Epithelial cell of esophagus (primary cell): ENCODE data around the gene CST5.
"Not testable (repeated sequence)": the region's sequence is repeated elsewhere in the genome, so short reads cannot be mapped to it uniquely, and the experiment has no call there.

ENCODE experiments used
- DNase-seq: peaks from one replicate; pipeline ENCODE4 v3.0.0; 2010; ENCODE audit warnings: low read depth
- H3K4me3 ChIP-seq: 2 replicates; pipeline ENCODE4 v1.5.1; 2011; ENCODE audit warnings: mild to moderate bottlenecking, low read length, control low read depth
- TF ChIP-seq, protein P1 (sequence below): IDR thresholded peaks from 2 replicates; pipeline ENCODE4 v1.5.1; 2011; ENCODE audit warnings: low read depth, mild to moderate bottlenecking, low read length, control low read depth, inconsistent platforms; ENCODE audit not compliant: insufficient read depth; ENCODE audit errors: missing control alignments

The CST5 gene

DNA sequence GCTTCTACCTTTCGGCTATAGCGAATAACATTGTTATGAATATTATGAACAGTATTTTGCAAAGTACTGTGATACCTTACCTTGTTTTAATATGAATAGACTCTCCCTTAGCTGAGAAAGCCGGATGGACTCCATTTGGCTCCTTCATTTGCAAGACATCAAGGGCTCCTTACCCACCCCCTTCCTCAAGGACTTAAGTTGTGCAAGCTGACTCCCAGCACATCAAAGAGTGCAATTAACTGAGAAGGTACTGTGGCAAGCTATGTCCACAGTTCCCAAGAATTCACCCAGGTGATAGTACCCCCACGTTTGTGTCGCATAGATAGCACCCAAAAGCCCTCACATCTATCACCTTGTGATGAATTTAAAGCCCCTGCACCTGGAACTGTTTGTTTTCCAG lies 11.2 kb downstream of the CST5 start:
- TF ChIP-seq, protein P1, sequence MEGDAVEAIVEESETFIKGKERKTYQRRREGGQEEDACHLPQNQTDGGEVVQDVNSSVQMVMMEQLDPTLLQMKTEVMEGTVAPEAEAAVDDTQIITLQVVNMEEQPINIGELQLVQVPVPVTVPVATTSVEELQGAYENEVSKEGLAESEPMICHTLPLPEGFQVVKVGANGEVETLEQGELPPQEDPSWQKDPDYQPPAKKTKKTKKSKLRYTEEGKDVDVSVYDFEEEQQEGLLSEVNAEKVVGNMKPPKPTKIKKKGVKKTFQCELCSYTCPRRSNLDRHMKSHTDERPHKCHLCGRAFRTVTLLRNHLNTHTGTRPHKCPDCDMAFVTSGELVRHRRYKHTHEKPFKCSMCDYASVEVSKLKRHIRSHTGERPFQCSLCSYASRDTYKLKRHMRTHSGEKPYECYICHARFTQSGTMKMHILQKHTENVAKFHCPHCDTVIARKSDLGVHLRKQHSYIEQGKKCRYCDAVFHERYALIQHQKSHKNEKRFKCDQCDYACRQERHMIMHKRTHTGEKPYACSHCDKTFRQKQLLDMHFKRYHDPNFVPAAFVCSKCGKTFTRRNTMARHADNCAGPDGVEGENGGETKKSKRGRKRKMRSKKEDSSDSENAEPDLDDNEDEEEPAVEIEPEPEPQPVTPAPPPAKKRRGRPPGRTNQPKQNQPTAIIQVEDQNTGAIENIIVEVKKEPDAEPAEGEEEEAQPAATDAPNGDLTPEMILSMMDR: no peak
- no peak for DNase-seq

DNA sequence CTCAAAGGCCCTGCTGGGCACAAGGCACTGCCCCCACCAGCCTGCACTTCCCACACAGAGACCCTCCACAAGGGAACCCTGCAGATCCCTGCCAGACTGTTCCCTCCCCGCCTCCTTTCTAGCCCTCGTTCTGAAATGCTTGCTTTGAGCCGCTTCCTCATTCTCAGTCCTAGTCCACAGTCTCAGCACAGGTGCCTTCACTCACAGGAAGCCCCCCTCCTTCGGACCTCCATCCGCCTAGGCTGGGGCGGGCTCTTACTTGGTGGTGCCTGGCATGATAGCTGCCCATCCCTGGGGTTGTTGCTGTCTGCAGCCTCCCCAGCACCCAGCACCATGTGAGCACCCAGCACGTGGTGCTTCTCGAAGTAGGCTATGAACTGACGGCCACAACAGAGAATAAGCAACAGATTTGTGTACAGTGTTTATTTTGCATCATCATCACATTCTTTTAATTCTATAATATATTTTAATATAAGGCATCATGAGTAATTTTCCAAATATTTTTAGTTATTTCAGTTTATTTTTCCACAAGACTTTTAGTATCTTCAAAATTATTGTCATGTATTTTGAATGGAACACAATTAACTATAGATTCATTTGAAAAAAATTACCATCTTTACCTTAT lies 12.3 kb downstream of the CST5 start:
- no peak overlapping the region for H3K4me3 ChIP-seq
- DNase-seq: no peak
- TF ChIP-seq, protein P1: no peak

More for the DNA sequence above, 11.2 kb downstream of the CST5 start:
- H3K4me3 ChIP-seq: no peak overlapping the region

DNA sequence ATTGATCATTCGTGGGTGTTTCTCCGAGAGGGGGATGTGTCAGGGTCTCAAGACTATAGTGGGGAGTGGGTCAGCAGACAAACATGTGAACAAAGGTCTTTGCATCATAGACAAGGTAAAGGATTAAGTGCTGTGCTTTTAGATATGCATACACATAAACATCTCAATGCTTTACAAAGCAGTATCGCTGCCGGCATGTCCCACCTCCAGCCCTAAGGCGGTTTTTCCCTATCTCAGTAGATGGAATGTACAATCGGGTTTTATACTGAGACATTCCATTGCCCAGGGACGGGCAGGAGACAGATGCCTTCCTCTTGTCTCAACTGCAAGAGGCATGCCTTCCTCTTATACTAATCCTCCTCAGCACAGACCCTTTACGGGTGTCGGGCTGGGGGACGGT lies 18.8 kb downstream of the CST5 start:
- DNase-seq: not testable (repeated sequence)

DNA sequence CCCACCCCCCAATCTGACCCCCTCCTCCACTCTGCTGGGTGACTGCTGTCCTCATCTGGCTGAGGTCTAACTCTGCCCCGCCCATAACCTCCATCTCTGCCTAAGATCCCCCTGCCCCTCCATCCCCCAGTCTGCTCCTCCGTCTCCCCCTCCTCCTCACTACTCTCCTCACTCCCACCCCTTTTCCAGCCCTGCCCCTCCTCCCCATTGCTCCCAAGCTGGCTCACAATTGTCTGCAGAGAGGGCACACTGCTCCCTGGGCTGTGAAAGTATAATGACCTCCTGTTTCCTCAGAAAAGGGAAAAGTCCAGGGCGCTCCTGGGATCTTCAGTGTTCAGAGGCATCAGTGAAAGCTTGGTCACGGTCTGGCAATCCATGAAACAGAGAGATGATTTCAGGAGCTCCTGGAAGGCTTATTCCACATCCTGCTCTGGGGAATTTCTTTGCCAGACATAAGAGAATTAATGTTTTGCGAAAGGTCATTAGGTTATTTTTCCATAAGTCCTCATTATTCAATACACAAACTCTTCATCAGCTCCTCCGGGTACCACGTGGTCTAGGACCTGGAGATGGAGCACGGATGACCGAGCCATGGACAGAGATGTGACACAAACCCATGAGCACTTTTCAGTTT lies 21.5 kb downstream of the CST5 start:
- TF ChIP-seq, protein P1: no peak
- H3K4me3 ChIP-seq: no peak overlapping the region
- DNase-seq: no peak

More for the DNA sequence above, 18.8 kb downstream of the CST5 start:
- not testable (repeated sequence) for H3K4me3 ChIP-seq

DNA sequence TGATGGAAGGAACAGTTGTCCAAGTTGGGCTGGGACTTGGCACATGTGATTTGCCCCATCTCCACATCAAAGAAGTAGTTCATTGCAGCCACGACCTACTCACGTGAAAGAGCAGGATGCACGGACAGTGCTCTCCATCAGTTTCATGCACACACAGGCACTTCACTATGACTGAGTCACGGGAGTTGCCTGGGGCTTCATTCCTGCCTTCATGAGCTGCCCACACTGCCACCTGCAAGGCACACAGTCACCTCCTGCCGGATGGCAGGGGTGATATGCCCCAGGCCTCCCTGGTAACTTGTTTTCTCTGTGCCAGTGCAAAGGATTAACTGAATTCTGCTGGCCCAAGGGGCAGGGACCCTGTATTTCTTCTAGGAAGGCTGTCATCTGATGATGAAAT lies 22.8 kb downstream of the CST5 start:
- peak; percentile 33 for DNase-seq
- H3K4me3 ChIP-seq: no peak overlapping the region
- TF ChIP-seq, protein P1: no peak

DNA sequence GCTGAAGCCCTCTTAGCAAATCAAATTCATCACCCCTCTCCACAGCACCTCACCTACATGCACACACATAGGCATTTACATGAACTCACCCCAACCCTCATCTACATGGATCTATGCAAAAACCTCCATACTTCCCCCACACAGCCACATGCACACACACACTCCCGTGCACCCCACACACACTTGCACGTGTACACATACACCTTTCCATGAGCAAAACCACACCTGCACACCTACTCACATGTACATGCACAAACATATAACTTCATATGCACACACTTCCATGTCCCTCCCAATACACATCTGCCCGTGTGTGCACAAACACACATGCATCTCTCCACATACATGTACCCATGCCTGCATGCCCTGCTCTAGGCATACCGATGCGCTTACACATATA lies 23.3 kb downstream of the CST5 start:
- DNase-seq: no peak
- TF ChIP-seq, protein P1: no peak
- H3K4me3 ChIP-seq: no peak overlapping the region

DNA sequence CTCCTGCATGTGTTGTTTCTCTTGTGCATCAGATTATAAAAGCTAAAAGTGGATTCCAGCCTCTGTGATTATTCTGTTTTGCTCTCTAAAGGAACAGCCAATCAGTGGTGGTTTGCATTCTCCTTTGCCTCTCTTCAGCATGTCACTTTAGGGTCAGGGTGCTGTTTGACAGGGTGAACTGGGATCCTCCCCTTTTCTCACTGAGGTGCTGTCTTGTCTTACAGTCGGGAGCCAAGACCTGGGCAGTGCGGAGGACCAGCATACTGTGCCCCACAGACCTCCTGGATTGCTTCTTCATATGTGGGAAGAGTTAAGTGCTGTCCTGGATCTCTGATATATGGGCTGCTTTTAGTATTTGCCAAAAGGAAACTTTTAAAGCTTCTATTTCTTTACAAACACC lies 37.9 kb downstream of the CST5 start:
- TF ChIP-seq, protein P1: no peak
- DNase-seq: no peak
- no peak overlapping the region for H3K4me3 ChIP-seq
